BE2C (cell line): Measurements from ENCODE around the gene METTL1.
A peak's percentile ranks its signal among the peaks of the same experiment; 100 is the strongest.
"Not testable (repeated sequence)": the region's sequence is repeated elsewhere in the genome, so short reads cannot be mapped to it uniquely, and the experiment has no call there.

Experiments used
- DNase-seq: peaks from one replicate; pipeline ENCODE4 v3.0.0-alpha.2; 2020
- H3K27me3 ChIP-seq: fragments of 250-450 bp; sonication (Bioruptor Pico); 2 replicates; pipeline ENCODE4 v1.5.1; 2020; ENCODE audit warnings: mild to moderate bottlenecking
- H3K36me3 ChIP-seq: fragments of 250-450 bp; sonication (Bioruptor Pico); 2 replicates; pipeline ENCODE4 v1.5.1; 2020; ENCODE audit warnings: mild to moderate bottlenecking
- H3K4me1 ChIP-seq: fragments of 250-450 bp; sonication (Bioruptor Pico); 2 replicates; pipeline ENCODE4 v1.5.1; 2020
- H3K4me3 ChIP-seq: 2 replicates; pipeline ENCODE4 v1.5.1; 2011; ENCODE audit warnings: low read depth, low read length
- H3K9me3 ChIP-seq: fragments of 250-450 bp; sonication (Bioruptor Pico); 2 replicates; pipeline ENCODE4 v1.5.1; 2020
- CTCF ChIP-seq: IDR thresholded peaks from 2 replicates; pipeline ENCODE4 v1.5.1; 2012; ENCODE audit warnings: mild to moderate bottlenecking, low read depth, low read length

METTL1 gene

GRCh38 chr12:57779736-57780135 is 7.8 kb upstream of the METTL1 start:
- H3K36me3 ChIP-seq = peaks cover 5% of the 10 kb centered on the region; the same call in 1 of the 2 replicates
- no peaks in the 10 kb centered on the region for H3K4me1 ChIP-seq
- no peak for DNase-seq
- no peaks in the 10 kb centered on the region for H3K27me3 ChIP-seq
- H3K9me3 ChIP-seq = no peaks in the 10 kb centered on the region
- TF ChIP-seq CTCF = no peak
- H3K4me3 ChIP-seq = no peak overlapping the region

GRCh38 chr12:57777911-57778310 is 6.0 kb upstream of the METTL1 start:
- Histone ChIP-seq H3K4me1 (no peaks in the 10 kb centered on the region), H3K9me3 (no peaks in the 10 kb centered on the region), H3K4me3 (no peak overlapping the region), H3K36me3 (no peaks in the 10 kb centered on the region), H3K27me3 (no peaks in the 10 kb centered on the region)
- TF ChIP-seq CTCF = no peak
- no peak for DNase-seq

- Histone ChIP-seq H3K27me3 (no peaks in the 10 kb centered on the region), H3K9me3 (no peaks in the 10 kb centered on the region), H3K4me3 (no peak overlapping the region), H3K36me3 (no peaks in the 10 kb centered on the region), H3K4me1 (no peaks in the 10 kb centered on the region)
- no peak for DNase-seq
- no peak for TF ChIP-seq CTCF
Observed at GRCh38 chr12:57777367-57777766, 5.5 kb upstream of the METTL1 start.

GRCh38 chr12:57776247-57776587 is 4.3 kb upstream of the METTL1 start:
- Histone ChIP-seq H3K4me3 (no peak overlapping the region), H3K9me3 (no peaks in the 10 kb centered on the region), H3K4me1 (no peaks in the 10 kb centered on the region), H3K36me3 (no peaks in the 10 kb centered on the region), H3K27me3 (no peaks in the 10 kb centered on the region)
- TF ChIP-seq CTCF = no peak
- no peak for DNase-seq

GRCh38 chr12:57775563-57776246 is 3.8 kb upstream of the METTL1 start:
- H3K27me3 ChIP-seq = no peaks in the 10 kb centered on the region
- H3K4me1 ChIP-seq = no peaks in the 10 kb centered on the region
- peaks cover 3% of the 10 kb centered on the region for H3K36me3 ChIP-seq
- H3K9me3 ChIP-seq = no peaks in the 10 kb centered on the region
- H3K4me3 ChIP-seq = no peak overlapping the region
- TF ChIP-seq CTCF = 0 out of 2 replicates have a peak, but pooled peaks have one; percentile 5
- DNase-seq = no peak

- no peak for DNase-seq
- Histone ChIP-seq H3K27me3 (no peaks in the 10 kb centered on the region), H3K36me3 (peaks cover 10% of the 10 kb centered on the region), H3K4me3 (no peak overlapping the region), H3K9me3 (no peaks in the 10 kb centered on the region), H3K4me1 (no peaks in the 10 kb centered on the region)
- no peak for TF ChIP-seq CTCF
Observed at GRCh38 chr12:57775044-57775443, 3.1 kb upstream of the METTL1 start.

- DNase-seq, H3K9me3 ChIP-seq, H3K4me3 ChIP-seq, H3K27me3 ChIP-seq, H3K4me1 ChIP-seq: not testable (repeated sequence)
- peaks cover 14% of the 10 kb centered on the region for H3K36me3 ChIP-seq
Observed at GRCh38 chr12:57774634-57775033, 2.7 kb upstream of the METTL1 start.
